Measurements from ENCODE around the gene SPAG16.

- TF ChIP-seq TAF1 (IDR thresholded peaks at IDR 0.05; ENCODE audit: borderline replicate concordance, insufficient read depth, low read length) (peak; percentile 57; the same call in 1 of the 2 replicates), POLR2AphosphoS5 (IDR thresholded peaks at IDR 0.05; ENCODE audit: low read depth, low read length) (peak; percentile 55)
These were observed at the start of gene SPAG16 for GRCh38 chr2:213284105-213285090.
